ENCODE results near the gene TCP1. TPM values are rescaled to one million over a fixed set of nuclear protein-coding genes. Genes with fewer than 3 reads are reported as not detected.

The TCP1 gene
- total and polyA plus RNA-seq, 2 of the 13 experiments (the other 11 are each of a cell fraction or from before 2014, with no cell fraction given) = 116 to 553 TPM

DNA sequence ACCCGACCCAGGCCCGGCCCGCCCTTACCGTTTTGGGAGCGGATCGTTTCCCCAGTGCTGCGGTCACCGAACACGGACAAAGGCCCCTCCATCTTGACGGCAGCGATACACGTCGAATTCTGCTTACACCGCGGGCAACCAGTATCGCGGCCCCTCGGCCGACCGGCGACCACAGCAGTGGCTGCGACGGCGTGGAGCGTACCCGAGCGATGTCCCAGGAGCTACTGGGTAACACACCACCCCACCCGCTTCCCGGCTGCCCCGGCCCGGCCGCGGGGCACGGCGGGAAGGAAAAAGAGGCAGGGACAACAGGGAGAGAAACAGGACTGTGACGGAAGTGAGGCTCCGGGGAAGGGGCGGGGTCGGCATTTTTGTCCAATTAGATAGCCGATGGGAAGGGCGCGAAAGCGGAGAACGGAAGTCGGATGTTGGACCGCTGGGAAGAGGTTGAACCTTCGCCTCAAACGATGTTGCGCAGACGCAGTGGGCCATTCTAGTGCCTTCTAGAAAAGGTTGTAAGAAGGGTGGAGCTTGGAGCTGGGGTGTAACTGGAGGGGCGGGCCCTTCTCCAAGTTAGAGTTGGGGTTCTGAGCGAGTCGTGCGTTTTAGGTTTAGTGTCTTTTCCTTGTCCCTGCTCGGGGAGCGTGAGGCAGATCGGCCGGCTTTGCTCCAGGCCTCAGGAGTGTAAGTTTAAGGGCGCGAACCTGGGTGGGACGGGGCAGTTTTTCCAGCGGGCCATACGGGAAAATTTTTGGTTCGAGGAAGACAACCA, at the start of gene TCP1 (continued):
- TF ChIP-seq, protein P1, sequence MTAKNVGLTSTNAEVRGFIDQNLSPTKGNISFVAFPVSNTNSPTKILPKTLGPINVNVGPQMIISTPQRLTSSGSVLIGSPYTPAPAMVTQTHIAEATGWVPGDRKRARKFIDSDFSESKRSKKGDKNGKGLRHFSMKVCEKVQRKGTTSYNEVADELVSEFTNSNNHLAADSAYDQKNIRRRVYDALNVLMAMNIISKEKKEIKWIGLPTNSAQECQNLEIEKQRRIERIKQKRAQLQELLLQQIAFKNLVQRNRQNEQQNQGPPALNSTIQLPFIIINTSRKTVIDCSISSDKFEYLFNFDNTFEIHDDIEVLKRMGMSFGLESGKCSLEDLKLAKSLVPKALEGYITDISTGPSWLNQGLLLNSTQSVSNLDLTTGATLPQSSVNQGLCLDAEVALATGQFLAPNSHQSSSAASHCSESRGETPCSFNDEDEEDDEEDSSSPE (CRISPR knock-in tag; IDR thresholded peaks at IDR 0.05) = peak; percentile 100
- TF ChIP-seq, protein P2, sequence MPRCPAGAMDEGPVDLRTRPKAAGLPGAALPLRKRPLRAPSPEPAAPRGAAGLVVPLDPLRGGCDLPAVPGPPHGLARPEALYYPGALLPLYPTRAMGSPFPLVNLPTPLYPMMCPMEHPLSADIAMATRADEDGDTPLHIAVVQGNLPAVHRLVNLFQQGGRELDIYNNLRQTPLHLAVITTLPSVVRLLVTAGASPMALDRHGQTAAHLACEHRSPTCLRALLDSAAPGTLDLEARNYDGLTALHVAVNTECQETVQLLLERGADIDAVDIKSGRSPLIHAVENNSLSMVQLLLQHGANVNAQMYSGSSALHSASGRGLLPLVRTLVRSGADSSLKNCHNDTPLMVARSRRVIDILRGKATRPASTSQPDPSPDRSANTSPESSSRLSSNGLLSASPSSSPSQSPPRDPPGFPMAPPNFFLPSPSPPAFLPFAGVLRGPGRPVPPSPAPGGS (CRISPR knock-in tag; IDR thresholded peaks at IDR 0.05) = no peak
- TF ChIP-seq SP2 (CRISPR knock-in tag; IDR thresholded peaks at IDR 0.05) = peak; percentile 64
- peak; percentile 97 for TF ChIP-seq FOXK2 (IDR thresholded peaks at IDR 0.05)
- peak; percentile 80; the same call in 1 of the 2 replicates for TF ChIP-seq KMT2B (CRISPR knock-in tag; IDR thresholded peaks at IDR 0.05)
- TF ChIP-seq, protein P3, sequence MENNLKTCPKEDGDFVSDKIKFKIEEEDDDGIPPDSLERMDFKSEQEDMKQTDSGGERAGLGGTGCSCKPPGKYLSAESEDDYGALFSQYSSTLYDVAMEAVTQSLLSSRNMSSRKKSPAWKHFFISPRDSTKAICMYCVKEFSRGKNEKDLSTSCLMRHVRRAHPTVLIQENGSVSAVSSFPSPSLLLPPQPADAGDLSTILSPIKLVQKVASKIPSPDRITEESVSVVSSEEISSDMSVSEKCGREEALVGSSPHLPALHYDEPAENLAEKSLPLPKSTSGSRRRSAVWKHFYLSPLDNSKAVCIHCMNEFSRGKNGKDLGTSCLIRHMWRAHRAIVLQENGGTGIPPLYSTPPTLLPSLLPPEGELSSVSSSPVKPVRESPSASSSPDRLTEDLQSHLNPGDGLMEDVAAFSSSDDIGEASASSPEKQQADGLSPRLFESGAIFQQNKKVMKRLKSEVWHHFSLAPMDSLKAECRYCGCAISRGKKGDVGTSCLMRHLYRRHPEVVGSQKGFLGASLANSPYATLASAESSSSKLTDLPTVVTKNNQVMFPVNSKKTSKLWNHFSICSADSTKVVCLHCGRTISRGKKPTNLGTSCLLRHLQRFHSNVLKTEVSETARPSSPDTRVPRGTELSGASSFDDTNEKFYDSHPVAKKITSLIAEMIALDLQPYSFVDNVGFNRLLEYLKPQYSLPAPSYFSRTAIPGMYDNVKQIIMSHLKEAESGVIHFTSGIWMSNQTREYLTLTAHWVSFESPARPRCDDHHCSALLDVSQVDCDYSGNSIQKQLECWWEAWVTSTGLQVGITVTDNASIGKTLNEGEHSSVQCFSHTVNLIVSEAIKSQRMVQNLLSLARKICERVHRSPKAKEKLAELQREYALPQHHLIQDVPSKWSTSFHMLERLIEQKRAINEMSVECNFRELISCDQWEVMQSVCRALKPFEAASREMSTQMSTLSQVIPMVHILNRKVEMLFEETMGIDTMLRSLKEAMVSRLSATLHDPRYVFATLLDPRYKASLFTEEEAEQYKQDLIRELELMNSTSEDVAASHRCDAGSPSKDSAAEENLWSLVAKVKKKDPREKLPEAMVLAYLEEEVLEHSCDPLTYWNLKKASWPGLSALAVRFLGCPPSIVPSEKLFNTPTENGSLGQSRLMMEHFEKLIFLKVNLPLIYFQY (CRISPR knock-in tag; IDR thresholded peaks at IDR 0.05; ENCODE audit: borderline replicate concordance) = 0 out of 2 replicates have a peak, but pooled peaks have one; percentile 37
- TF ChIP-seq, protein P4, sequence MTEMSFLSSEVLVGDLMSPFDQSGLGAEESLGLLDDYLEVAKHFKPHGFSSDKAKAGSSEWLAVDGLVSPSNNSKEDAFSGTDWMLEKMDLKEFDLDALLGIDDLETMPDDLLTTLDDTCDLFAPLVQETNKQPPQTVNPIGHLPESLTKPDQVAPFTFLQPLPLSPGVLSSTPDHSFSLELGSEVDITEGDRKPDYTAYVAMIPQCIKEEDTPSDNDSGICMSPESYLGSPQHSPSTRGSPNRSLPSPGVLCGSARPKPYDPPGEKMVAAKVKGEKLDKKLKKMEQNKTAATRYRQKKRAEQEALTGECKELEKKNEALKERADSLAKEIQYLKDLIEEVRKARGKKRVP (CRISPR knock-in tag; IDR thresholded peaks at IDR 0.05) = peak in 1 of 2 experiments; percentile 80; a peak in 1 of 4 replicates
- TF ChIP-seq, protein P5, sequence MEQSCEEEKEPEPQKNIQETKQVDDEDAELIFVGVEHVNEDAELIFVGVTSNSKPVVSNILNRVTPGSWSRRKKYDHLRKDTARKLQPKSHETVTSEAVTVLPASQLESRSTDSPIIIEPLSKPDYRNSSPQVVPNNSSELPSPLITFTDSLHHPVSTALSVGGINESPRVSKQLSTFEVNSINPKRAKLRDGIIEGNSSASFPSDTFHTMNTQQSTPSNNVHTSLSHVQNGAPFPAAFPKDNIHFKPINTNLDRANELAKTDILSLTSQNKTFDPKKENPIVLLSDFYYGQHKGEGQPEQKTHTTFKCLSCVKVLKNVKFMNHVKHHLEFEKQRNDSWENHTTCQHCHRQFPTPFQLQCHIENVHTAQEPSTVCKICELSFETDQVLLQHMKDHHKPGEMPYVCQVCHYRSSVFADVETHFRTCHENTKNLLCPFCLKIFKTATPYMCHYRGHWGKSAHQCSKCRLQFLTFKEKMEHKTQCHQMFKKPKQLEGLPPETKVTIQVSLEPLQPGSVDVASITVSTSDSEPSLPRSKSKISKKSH (CRISPR knock-in tag; IDR thresholded peaks at IDR 0.05; ENCODE audit: borderline replicate concordance) = peak; percentile 1; the same call in 1 of the 2 replicates
- TF ChIP-seq, protein P6, sequence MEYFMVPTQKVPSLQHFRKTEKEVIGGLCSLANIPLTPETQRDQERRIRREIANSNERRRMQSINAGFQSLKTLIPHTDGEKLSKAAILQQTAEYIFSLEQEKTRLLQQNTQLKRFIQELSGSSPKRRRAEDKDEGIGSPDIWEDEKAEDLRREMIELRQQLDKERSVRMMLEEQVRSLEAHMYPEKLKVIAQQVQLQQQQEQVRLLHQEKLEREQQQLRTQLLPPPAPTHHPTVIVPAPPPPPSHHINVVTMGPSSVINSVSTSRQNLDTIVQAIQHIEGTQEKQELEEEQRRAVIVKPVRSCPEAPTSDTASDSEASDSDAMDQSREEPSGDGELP (IDR thresholded peaks at IDR 0.05; ENCODE audit: borderline replicate concordance, low read depth) = peak; percentile 62; the same call in 1 of the 2 replicates
- TF ChIP-seq, protein P7, sequence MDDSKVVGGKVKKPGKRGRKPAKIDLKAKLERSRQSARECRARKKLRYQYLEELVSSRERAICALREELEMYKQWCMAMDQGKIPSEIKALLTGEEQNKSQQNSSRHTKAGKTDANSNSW (CRISPR knock-in tag; IDR thresholded peaks at IDR 0.05; ENCODE audit: borderline replicate concordance) = no peak; the same call in 1 of the 2 replicates
- TF ChIP-seq, protein P8, sequence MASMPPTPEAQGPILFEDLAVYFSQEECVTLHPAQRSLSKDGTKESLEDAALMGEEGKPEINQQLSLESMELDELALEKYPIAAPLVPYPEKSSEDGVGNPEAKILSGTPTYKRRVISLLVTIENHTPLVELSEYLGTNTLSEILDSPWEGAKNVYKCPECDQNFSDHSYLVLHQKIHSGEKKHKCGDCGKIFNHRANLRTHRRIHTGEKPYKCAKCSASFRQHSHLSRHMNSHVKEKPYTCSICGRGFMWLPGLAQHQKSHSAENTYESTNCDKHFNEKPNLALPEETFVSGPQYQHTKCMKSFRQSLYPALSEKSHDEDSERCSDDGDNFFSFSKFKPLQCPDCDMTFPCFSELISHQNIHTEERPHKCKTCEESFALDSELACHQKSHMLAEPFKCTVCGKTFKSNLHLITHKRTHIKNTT (CRISPR knock-in tag; IDR thresholded peaks at IDR 0.05) = no peak
- TF ChIP-seq ZSCAN20 (CRISPR knock-in tag; IDR thresholded peaks at IDR 0.05; ENCODE audit: borderline replicate concordance) = no peak
- TF ChIP-seq, protein P9, sequence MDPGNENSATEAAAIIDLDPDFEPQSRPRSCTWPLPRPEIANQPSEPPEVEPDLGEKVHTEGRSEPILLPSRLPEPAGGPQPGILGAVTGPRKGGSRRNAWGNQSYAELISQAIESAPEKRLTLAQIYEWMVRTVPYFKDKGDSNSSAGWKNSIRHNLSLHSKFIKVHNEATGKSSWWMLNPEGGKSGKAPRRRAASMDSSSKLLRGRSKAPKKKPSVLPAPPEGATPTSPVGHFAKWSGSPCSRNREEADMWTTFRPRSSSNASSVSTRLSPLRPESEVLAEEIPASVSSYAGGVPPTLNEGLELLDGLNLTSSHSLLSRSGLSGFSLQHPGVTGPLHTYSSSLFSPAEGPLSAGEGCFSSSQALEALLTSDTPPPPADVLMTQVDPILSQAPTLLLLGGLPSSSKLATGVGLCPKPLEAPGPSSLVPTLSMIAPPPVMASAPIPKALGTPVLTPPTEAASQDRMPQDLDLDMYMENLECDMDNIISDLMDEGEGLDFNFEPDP (CRISPR knock-in tag; conservative IDR thresholded peaks at IDR 0.05) = 0 out of 2 replicates have a peak, but pooled peaks have one; percentile 77

Measured in HepG2 (cell line).